Erythroblast (primary cell): ENCODE results near the gene CTIF.

Experiments used
- GATA1 ChIP-seq: IDR thresholded peaks from 2 replicates; pipeline ENCODE4 v1.6.1; 2011; ENCODE audit warnings: low read depth, mild to moderate bottlenecking, control low read depth, low read length, moderate library complexity
- POLR2A ChIP-seq: IDR thresholded peaks from 2 replicates; pipeline ENCODE4 v1.6.1; 2011; ENCODE audit warnings: mild to moderate bottlenecking, low read length

DNA sequence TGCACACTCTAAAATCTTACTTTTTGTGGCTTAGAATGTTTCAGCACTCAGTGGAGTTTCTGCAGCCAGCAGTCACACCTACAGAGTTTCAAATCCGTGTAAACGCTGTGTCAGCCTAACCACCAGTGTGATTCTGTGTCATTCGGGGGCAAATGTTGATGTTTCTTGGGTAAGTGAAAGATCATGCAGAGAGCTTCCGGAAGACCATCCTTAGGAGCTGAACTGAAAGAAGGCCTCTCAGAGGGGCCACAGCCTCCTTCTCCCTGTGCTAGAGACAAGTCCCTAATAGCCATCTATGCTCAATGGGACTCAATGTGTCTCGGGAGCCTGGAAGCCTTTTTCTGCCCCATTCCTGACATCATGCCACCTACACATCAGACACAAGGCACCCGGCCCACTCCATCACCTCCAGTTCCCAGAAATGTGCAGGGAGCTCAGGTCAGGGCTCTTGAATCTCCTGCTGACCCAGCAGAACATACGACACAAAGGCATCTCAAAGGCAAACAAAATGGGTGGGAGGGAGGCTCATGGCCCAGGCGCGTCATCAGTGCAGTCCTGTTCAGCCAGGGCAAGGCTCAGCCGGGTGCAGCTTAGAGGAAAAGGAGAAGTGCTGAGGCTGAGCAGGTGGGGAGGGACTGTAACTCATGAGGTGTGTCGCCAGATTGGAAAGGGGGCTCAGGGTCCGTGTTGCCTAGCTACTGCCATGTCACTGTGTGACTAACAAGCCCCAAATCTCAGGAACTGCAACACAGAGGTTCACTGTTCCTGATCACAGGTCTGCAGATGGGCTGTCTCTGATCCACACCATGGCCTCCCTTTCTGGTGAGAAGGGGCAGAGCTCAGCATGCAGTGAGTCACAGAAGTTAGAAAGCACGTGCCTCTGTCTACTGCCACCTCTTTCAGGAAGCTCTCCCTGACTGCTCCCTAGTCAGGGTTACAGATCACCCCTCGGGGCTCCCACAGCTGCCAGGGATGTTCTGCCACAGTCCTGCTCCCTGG, 329.9 kb downstream of the CTIF start:
- TF ChIP-seq POLR2A (no peak), GATA1 (no peak)
